GM12865 (cell line): Measurements from ENCODE around the gene POLR1D.

Source experiments
- DNase-seq: peaks from one replicate; pipeline ENCODE4 v3.0.0; 2010; ENCODE audit warnings: low read depth
- H3K4me3 ChIP-seq: 2 replicates; pipeline ENCODE4 v1.5.1; 2011; ENCODE audit warnings: mild to moderate bottlenecking, low read depth, low read length, control low read depth
- CTCF ChIP-seq: IDR thresholded peaks from 2 replicates; pipeline ENCODE4 v1.5.1; 2011; ENCODE audit warnings: low read length, control low read depth, low read depth, inconsistent platforms; ENCODE audit not compliant: insufficient read depth; ENCODE audit errors: missing control alignments

POLR1D gene

GRCh38 chr13:27631156-27631555, 9.5 kb downstream of the POLR1D start:
- H3K4me3 ChIP-seq, result no peak overlapping the region
- no peak for TF ChIP-seq CTCF
- DNase-seq, result no peak

- no peak for TF ChIP-seq CTCF
- no peak for DNase-seq
- H3K4me3 ChIP-seq, result no peak overlapping the region
These were observed 10.0 kb downstream of the POLR1D start for GRCh38 chr13:27631665-27632064.

- TF ChIP-seq CTCF, result no peak
- H3K4me3 ChIP-seq, result no peak overlapping the region
- DNase-seq, result no peak
These were observed 10.5 kb downstream of the POLR1D start for GRCh38 chr13:27632214-27632613.

GRCh38 chr13:27632648-27633047, 11.0 kb downstream of the POLR1D start:
- no peak for TF ChIP-seq CTCF
- H3K4me3 ChIP-seq, result no peak overlapping the region
- DNase-seq, result no peak

- no peak for DNase-seq
- no peak for TF ChIP-seq CTCF
- H3K4me3 ChIP-seq, result no peak overlapping the region
These were observed 12.5 kb downstream of the POLR1D start for GRCh38 chr13:27634231-27634630.

GRCh38 chr13:27634791-27635190, 13.1 kb downstream of the POLR1D start:
- no peak overlapping the region for H3K4me3 ChIP-seq
- DNase-seq, result no peak
- no peak for TF ChIP-seq CTCF

GRCh38 chr13:27635266-27635665, 13.6 kb downstream of the POLR1D start:
- no peak for TF ChIP-seq CTCF
- DNase-seq, result no peak
- no peak overlapping the region for H3K4me3 ChIP-seq
